Skeletal muscle tissue (tissue), 4 donors: ENCODE data around the gene DPP4. TPM values are rescaled to one million over a fixed set of nuclear protein-coding genes. Genes with fewer than 3 reads are reported as not detected.
"Not testable (repeated sequence)": the region's sequence is repeated elsewhere in the genome, so short reads cannot be mapped to it uniquely, and the experiment has no call there.

Source experiments
- H3K27ac ChIP-seq: one replicate; pipeline ENCODE4 v1.7.0; 2013; ENCODE audit warnings: mild to moderate bottlenecking, low read depth, low read length, inconsistent platforms
- H3K27me3 ChIP-seq, 3 donors: one replicate each; pipeline ENCODE4 v1.7.0; 2013; ENCODE audit warnings: low read length in 3 of 3; ENCODE audit not compliant: control insufficient read depth in 3 of 3, insufficient read depth in 3 of 3
- H3K36me3 ChIP-seq, 3 donors: one replicate each; pipeline ENCODE4 v1.7.0; 2013; ENCODE audit warnings: low read length in 3 of 3; ENCODE audit not compliant: control insufficient read depth in 3 of 3, insufficient read depth in 3 of 3
- H3K4me1 ChIP-seq, 3 donors: one replicate each; pipeline ENCODE4 v1.7.0; 2013; ENCODE audit warnings: low read length in 3 of 3, mild to moderate bottlenecking in 3 of 3; ENCODE audit not compliant: control insufficient read depth in 3 of 3, insufficient read depth in 3 of 3
- H3K4me3 ChIP-seq, 3 donors: one replicate each; pipeline ENCODE4 v1.7.0; 2013; ENCODE audit warnings: low read length in 3 of 3
- H3K9ac ChIP-seq, 3 donors: one replicate each; pipeline ENCODE4 v1.7.0; 2013; ENCODE audit warnings: low read length in 3 of 3, mild to moderate bottlenecking in 3 of 3, moderate library complexity in 2 of 3, low read depth in 1 of 3
- H3K9me3 ChIP-seq, 3 donors: one replicate each; pipeline ENCODE4 v1.7.0; 2013; ENCODE audit warnings: low read length in 3 of 3; ENCODE audit not compliant: control insufficient read depth in 3 of 3
- total RNA-seq: library from RNA; depleted of rRNA; stranded (reverse); fragments of >200 nt; gene quantifications from one replicate; pipeline ENCODE4 v1.2.3, GENCODE V29; 2014
- donor health status: Osteomylitis.

DPP4 gene
- total RNA-seq, 1 donor from 2014 or later = 24.0 TPM

GRCh38 chr2:161981679-161982250 lies 92.2 kb downstream of the DPP4 start:
- Histone ChIP-seq H3K36me3 (no peaks in the 10 kb centered on the region), H3K4me1 (no peaks in the 10 kb centered on the region), H3K27me3 (no peaks in the 10 kb centered on the region), H3K27ac (no peak overlapping the region), H3K4me3 (no peak overlapping the region), H3K9ac (no peak overlapping the region), H3K9me3 (no peaks in the 10 kb centered on the region)

- H3K36me3 ChIP-seq = no peaks in the 10 kb centered on the region
- H3K9me3 ChIP-seq = no peaks in the 10 kb centered on the region
- H3K27ac ChIP-seq = no peak overlapping the region
- H3K9ac ChIP-seq = no peak overlapping the region
- H3K27me3 ChIP-seq = no peaks in the 10 kb centered on the region
- H3K4me3 ChIP-seq = no peak overlapping the region
- no peaks in the 10 kb centered on the region for H3K4me1 ChIP-seq
Observed at GRCh38 chr2:161980976-161981375, 93.0 kb downstream of the DPP4 start.

GRCh38 chr2:161979490-161979889 lies 94.5 kb downstream of the DPP4 start:
- Histone ChIP-seq H3K36me3 (no peaks in the 10 kb centered on the region), H3K9me3 (no peaks in the 10 kb centered on the region), H3K27me3 (no peaks in the 10 kb centered on the region), H3K4me1 (no peaks in the 10 kb centered on the region), H3K27ac (no peak overlapping the region), H3K9ac (no peak overlapping the region), H3K4me3 (no peak overlapping the region)

GRCh38 chr2:161977926-161978325 lies 96.1 kb downstream of the DPP4 start:
- not testable (repeated sequence) for H3K4me1 ChIP-seq, H3K9me3 ChIP-seq, H3K4me3 ChIP-seq, H3K27ac ChIP-seq, H3K36me3 ChIP-seq, H3K27me3 ChIP-seq, H3K9ac ChIP-seq

- H3K27ac ChIP-seq = no peak overlapping the region
- no peaks in the 10 kb centered on the region for H3K27me3 ChIP-seq
- no peak overlapping the region for H3K9ac ChIP-seq
- H3K36me3 ChIP-seq = no peaks in the 10 kb centered on the region
- no peaks in the 10 kb centered on the region for H3K9me3 ChIP-seq
- no peak overlapping the region for H3K4me3 ChIP-seq
- H3K4me1 ChIP-seq = no peaks in the 10 kb centered on the region
Observed at GRCh38 chr2:161976917-161977316, 97.1 kb downstream of the DPP4 start.

GRCh38 chr2:161976295-161976694 lies 97.7 kb downstream of the DPP4 start:
- no peak overlapping the region for H3K4me3 ChIP-seq
- no peak overlapping the region for H3K27ac ChIP-seq
- no peaks in the 10 kb centered on the region for H3K36me3 ChIP-seq
- no peak overlapping the region for H3K9ac ChIP-seq
- no peaks in the 10 kb centered on the region for H3K9me3 ChIP-seq
- no peaks in the 10 kb centered on the region for H3K27me3 ChIP-seq
- no peaks in the 10 kb centered on the region for H3K4me1 ChIP-seq

- no peaks in the 10 kb centered on the region for H3K9me3 ChIP-seq
- no peaks in the 10 kb centered on the region for H3K27me3 ChIP-seq
Observed at GRCh38 chr2:161975813-161976160, 98.2 kb downstream of the DPP4 start.

GRCh38 chr2:161975062-161975812 lies 98.8 kb downstream of the DPP4 start:
- Histone ChIP-seq H3K27me3 (no peaks in the 10 kb centered on the region), H3K4me1 (no peaks in the 10 kb centered on the region), H3K4me3 (no peak overlapping the region), H3K27ac (no peak overlapping the region), H3K36me3 (no peaks in the 10 kb centered on the region), H3K9me3 (no peaks in the 10 kb centered on the region), H3K9ac (no peak overlapping the region)

More at GRCh38 chr2:161975813-161976160, 98.2 kb downstream of the DPP4 start:
- Histone ChIP-seq H3K4me1 (no peaks in the 10 kb centered on the region), H3K9ac (no peak overlapping the region), H3K27ac (no peak overlapping the region), H3K4me3 (no peak overlapping the region), H3K36me3 (no peaks in the 10 kb centered on the region)

- Histone ChIP-seq H3K27ac (no peak overlapping the region), H3K4me1 (no peaks in the 10 kb centered on the region), H3K4me3 (no peak overlapping the region), H3K36me3 (no peaks in the 10 kb centered on the region), H3K9me3 (no peaks in the 10 kb centered on the region), H3K9ac (no peak overlapping the region), H3K27me3 (no peaks in the 10 kb centered on the region)
Observed at GRCh38 chr2:161974461-161974860, 99.6 kb downstream of the DPP4 start.

GRCh38 chr2:161972866-161973265 lies 101.1 kb downstream of the DPP4 start:
- Histone ChIP-seq H3K36me3 (no peaks in the 10 kb centered on the region), H3K9ac (no peak overlapping the region)

More at GRCh38 chr2:161972866-161973265, 101.1 kb downstream of the DPP4 start:
- no peaks in the 10 kb centered on the region for H3K9me3 ChIP-seq
- no peak overlapping the region for H3K4me3 ChIP-seq
- H3K4me1 ChIP-seq = no peaks in the 10 kb centered on the region
- H3K27me3 ChIP-seq = no peaks in the 10 kb centered on the region
- H3K27ac ChIP-seq = no peak overlapping the region
